CD8-positive, alpha-beta memory T cell (primary cell): Measurements from ENCODE around the gene TEAD3. TPM values are rescaled to one million over a fixed set of nuclear protein-coding genes. Genes with fewer than 3 reads are reported as not detected.
"Not testable (repeated sequence)": the region's sequence is repeated elsewhere in the genome, so short reads cannot be mapped to it uniquely, and the experiment has no call there.

Experiments
- CTCF ChIA-PET: fragments of 350-600 bp; sonication (Branson Sonifier 250); formaldehyde crosslinking; loops from one replicate; lab custom pipeline; 2021; ENCODE audit warnings: antibody characterized with exemption; lab: Charles Lee
- POLR2A ChIA-PET: fragments of 350-600 bp; sonication (Branson Sonifier 250); formaldehyde crosslinking; loops from one replicate; lab custom pipeline; 2021; ENCODE audit warnings: antibody characterized with exemption; lab: Charles Lee
- DNase-seq, 5 donors: peaks; one replicate each; pipeline versions ENCODE4 v3.0.0 to v3.0.0-alpha.2; 2020 to 2022; ENCODE audit warnings: mixed read lengths in 1 of 5
- H3K27ac ChIP-seq: one replicate; pipeline ENCODE4 v1.7.0; 2013; ENCODE audit warnings: low read depth, mild to moderate bottlenecking, low read length, moderate library complexity
- H3K27me3 ChIP-seq: 2 replicates; pipeline ENCODE4 v1.7.0; 2013; ENCODE audit warnings: low read length, mild to moderate bottlenecking; ENCODE audit not compliant: insufficient read depth, poor library complexity, severe bottlenecking
- H3K36me3 ChIP-seq: 2 replicates; pipeline ENCODE4 v1.7.0; 2013; ENCODE audit warnings: mild to moderate bottlenecking, low read length, moderate library complexity; ENCODE audit not compliant: insufficient read depth
- H3K4me1 ChIP-seq: 2 replicates; pipeline ENCODE4 v1.7.0; 2013; ENCODE audit warnings: mild to moderate bottlenecking, low read length, moderate library complexity; ENCODE audit not compliant: insufficient read depth
- H3K4me3 ChIP-seq: 2 replicates; pipeline ENCODE4 v1.7.0; 2013; ENCODE audit warnings: mild to moderate bottlenecking, low read length
- H3K9me3 ChIP-seq: 2 replicates; pipeline ENCODE4 v1.7.0; 2013; ENCODE audit warnings: mild to moderate bottlenecking, low read length
- H3K27ac Mint-ChIP-seq, 8 donors: one replicate each; pipeline ENCODE4 v1.8.0; 2020 to 2021; ENCODE audit warnings: mixed read lengths in 8 of 8, mild to moderate bottlenecking in 6 of 8, inconsistent platforms in 3 of 8, moderate library complexity in 3 of 8
- H3K27me3 Mint-ChIP-seq, 2 donors: one replicate each; pipeline ENCODE4 v1.8.0; 2020 to 2021; ENCODE audit warnings: mixed read lengths in 2 of 2, mild to moderate bottlenecking in 1 of 2, moderate library complexity in 1 of 2
- H3K36me3 Mint-ChIP-seq, 3 donors: one replicate each; pipeline ENCODE4 v1.8.0; 2020 to 2021; ENCODE audit warnings: mixed read lengths in 3 of 3, inconsistent platforms in 1 of 3, mild to moderate bottlenecking in 1 of 3
- H3K4me1 Mint-ChIP-seq, 3 donors: one replicate each; pipeline ENCODE4 v1.8.0; 2020 to 2021; ENCODE audit warnings: mixed read lengths in 3 of 3, inconsistent platforms in 1 of 3, mild to moderate bottlenecking in 1 of 3
- H3K4me3 Mint-ChIP-seq, 7 donors: one replicate each; pipeline ENCODE4 v1.8.0; 2020 to 2021; ENCODE audit warnings: mixed read lengths in 7 of 7, mild to moderate bottlenecking in 6 of 7, moderate library complexity in 4 of 7, inconsistent platforms in 2 of 7
- H3K9me3 Mint-ChIP-seq, 5 donors: one replicate each; pipeline ENCODE4 v1.8.0; 2020 to 2022; ENCODE audit warnings: mixed read lengths in 5 of 5, mild to moderate bottlenecking in 3 of 5, moderate library complexity in 2 of 5, inconsistent platforms in 1 of 5
- polyA plus RNA-seq: library from polyadenylated mRNA; unstranded; fragments of 300-500 nt; fragmentation: Illumina TruSeq; gene quantifications from one replicate; pipeline ENCODE4 v1.2.3, GENCODE V29; 2021
- total RNA-seq, 2 experiments: library from RNA; stranded (reverse); gene quantifications; one replicate each; pipeline ENCODE4 v1.2.3, GENCODE V29; 2021

TEAD3 gene
- total RNA-seq (under 1 TPM; 0.53 to 0.90 TPM), polyA plus RNA-seq (0.25 TPM)

- Mint-ChIP-seq H3K4me1 (peaks cover 18 to 43% (median 24%) of the 10 kb centered on the region in 3 donors), H3K27me3 (peaks cover 5 to 24% of the 10 kb centered on the region in 2 donors), H3K27ac (peak within 1 kb of the TSS in 4 of 8 donors; percentile 33 to 74 (median 62)), H3K9me3 (no peaks in the 10 kb centered on the region), H3K36me3 (peaks cover 0 to 1% (median 0%) of the 10 kb centered on the region in 3 donors), H3K4me3 (peak within 1 kb of the TSS; percentile 80 to 91 (median 83))
- DNase-seq = peak; percentile 32 to 59 (median 51)
- POLR2A ChIA-PET = interaction anchor here (0.6 to 1.1 kb wide), 4 partner anchors 148 to 960 kb away, joined by 3 read pairs; no protein-coding TSS in a partner anchor
- Histone ChIP-seq H3K27me3 (peaks cover 8% of the 10 kb centered on the region), H3K27ac (peak within 1 kb of the TSS; percentile 57), H3K36me3 (no peaks in the 10 kb centered on the region), H3K4me3 (peak within 1 kb of the TSS; percentile 50), H3K4me1 (peaks cover 10% of the 10 kb centered on the region), H3K9me3 (no peaks in the 10 kb centered on the region)
- CTCF ChIA-PET = interaction anchor here (1.6 to 2.9 kb wide), 3 partner anchors 26 to 196 kb away, joined by 3 to 12 read pairs (median 6); partner anchors contain the start of gene RPL10A
Observed at GRCh38 chr6:35496841-35497570, at the start of gene TEAD3. TEAD3 (minus strand) TSS chr6:35497079.

- no peaks in the 10 kb centered on the region for H3K4me1 ChIP-seq
- no peak for DNase-seq
- ChIA-PET POLR2A (no interaction called here), CTCF (interaction anchor here (2.1 kb wide), 1 partner anchor 8 kb away, joined by 10 read pairs; no protein-coding TSS in a partner anchor)
- no peak overlapping the region for H3K4me3 Mint-ChIP-seq
- H3K4me1 Mint-ChIP-seq = no peaks in the 10 kb centered on the region
- no peaks in the 10 kb centered on the region for H3K27me3 ChIP-seq
- peaks cover 7 to 10% of the 10 kb centered on the region in 2 donors for H3K27me3 Mint-ChIP-seq
- no peak overlapping the region for H3K27ac Mint-ChIP-seq
- H3K27ac ChIP-seq = no peak overlapping the region
- peaks cover 0 to 8% (median 3%) of the 10 kb centered on the region in 5 donors for H3K9me3 Mint-ChIP-seq
- H3K9me3 ChIP-seq = peaks cover 2% of the 10 kb centered on the region
- no peaks in the 10 kb centered on the region for H3K36me3 ChIP-seq
- peaks cover 0 to 3% (median 0%) of the 10 kb centered on the region in 3 donors for H3K36me3 Mint-ChIP-seq
- H3K4me3 ChIP-seq = no peak overlapping the region
Observed at GRCh38 chr6:35544769-35545361, 48.0 kb upstream of the TEAD3 start.

- Histone ChIP-seq H3K4me3 (no peak overlapping the region), H3K27ac (no peak overlapping the region), H3K4me1 (no peaks in the 10 kb centered on the region), H3K9me3 (no peaks in the 10 kb centered on the region), H3K27me3 (no peaks in the 10 kb centered on the region), H3K36me3 (no peaks in the 10 kb centered on the region)
- no peaks in the 10 kb centered on the region for H3K36me3 Mint-ChIP-seq
- H3K9me3 Mint-ChIP-seq = peaks cover 0 to 5% (median 0%) of the 10 kb centered on the region in 5 donors
- DNase-seq = no peak
- H3K27me3 Mint-ChIP-seq = peaks cover 6 to 8% of the 10 kb centered on the region in 2 donors
- ChIA-PET CTCF (interaction anchor here (1.0 to 2.1 kb wide), 2 partner anchors 9 to 21 kb away, joined by 5 to 10 read pairs; no protein-coding TSS in a partner anchor), POLR2A (interaction anchor here (0.7 kb wide), 1 partner anchor 76 kb away, joined by 5 read pairs; no protein-coding TSS in a partner anchor)
- H3K27ac Mint-ChIP-seq = no peak overlapping the region
- H3K4me1 Mint-ChIP-seq = no peaks in the 10 kb centered on the region
- H3K4me3 Mint-ChIP-seq = no peak overlapping the region
Observed at GRCh38 chr6:35543459-35544193, 46.7 kb upstream of the TEAD3 start.

GRCh38 chr6:35541836-35542235 lies 45.0 kb upstream of the TEAD3 start:
- Mint-ChIP-seq H3K27me3 (no peaks in the 10 kb centered on the region), H3K4me3 (no peak overlapping the region), H3K27ac (peak overlapping the region in 1 of 8 donors; percentile 70), H3K9me3 (peaks cover 0 to 5% (median 0%) of the 10 kb centered on the region in 5 donors), H3K4me1 (no peaks in the 10 kb centered on the region), H3K36me3 (no peaks in the 10 kb centered on the region)
- no peaks in the 10 kb centered on the region for H3K36me3 ChIP-seq
- ChIA-PET CTCF (interaction anchor here (1.4 kb wide), 1 partner anchor 10 kb away, joined by 5 read pairs; no protein-coding TSS in a partner anchor), POLR2A (no interaction called here)
- H3K27me3 ChIP-seq = no peaks in the 10 kb centered on the region
- H3K9me3 ChIP-seq = no peaks in the 10 kb centered on the region
- H3K4me1 ChIP-seq = no peaks in the 10 kb centered on the region
- DNase-seq = no peak
- H3K4me3 ChIP-seq = no peak overlapping the region
- no peak overlapping the region for H3K27ac ChIP-seq

GRCh38 chr6:35539223-35539622 lies 42.3 kb upstream of the TEAD3 start:
- Mint-ChIP-seq H3K4me3 (no peak overlapping the region), H3K9me3 (peaks cover 0 to 5% (median 0%) of the 10 kb centered on the region in 5 donors), H3K27ac (no peak overlapping the region), H3K4me1 (peaks cover 0 to 4% (median 3%) of the 10 kb centered on the region in 3 donors), H3K36me3 (no peaks in the 10 kb centered on the region), H3K27me3 (peaks cover 0 to 19% of the 10 kb centered on the region in 2 donors)
- H3K36me3 ChIP-seq = no peaks in the 10 kb centered on the region
- no peak overlapping the region for H3K27ac ChIP-seq
- ChIA-PET POLR2A (no interaction called here), CTCF (no interaction called here)
- no peak overlapping the region for H3K4me3 ChIP-seq
- H3K9me3 ChIP-seq = no peaks in the 10 kb centered on the region
- no peak for DNase-seq
- H3K4me1 ChIP-seq = no peaks in the 10 kb centered on the region
- H3K27me3 ChIP-seq = no peaks in the 10 kb centered on the region

- CTCF ChIA-PET = interaction anchor here (0.9 to 1.0 kb wide), 2 partner anchors 13 to 16 kb away, joined by 3 read pairs; no protein-coding TSS in a partner anchor
- H3K27me3 Mint-ChIP-seq = peaks cover 0 to 27% of the 10 kb centered on the region in 2 donors
- H3K27me3 ChIP-seq, H3K9me3 ChIP-seq, H3K4me1 Mint-ChIP-seq, H3K27ac Mint-ChIP-seq, POLR2A ChIA-PET, DNase-seq, H3K4me3 ChIP-seq, H3K27ac ChIP-seq, H3K36me3 ChIP-seq, H3K9me3 Mint-ChIP-seq, H3K4me3 Mint-ChIP-seq, H3K36me3 Mint-ChIP-seq, H3K4me1 ChIP-seq: not testable (repeated sequence)
Observed at GRCh38 chr6:35535847-35536246, 39.0 kb upstream of the TEAD3 start.

GRCh38 chr6:35534407-35535170 lies 37.7 kb upstream of the TEAD3 start:
- no peaks in the 10 kb centered on the region for H3K4me1 ChIP-seq
- CTCF ChIA-PET = no interaction called here
- no peak overlapping the region for H3K4me3 Mint-ChIP-seq

More at GRCh38 chr6:35534407-35535170, 37.7 kb upstream of the TEAD3 start:
- H3K27ac Mint-ChIP-seq = no peak overlapping the region
- no peaks in the 10 kb centered on the region for H3K36me3 Mint-ChIP-seq
- no peaks in the 10 kb centered on the region for H3K9me3 ChIP-seq
- peaks cover 0 to 5% (median 5%) of the 10 kb centered on the region in 3 donors for H3K4me1 Mint-ChIP-seq
- no peak for DNase-seq
- POLR2A ChIA-PET = no interaction called here
- H3K27me3 Mint-ChIP-seq = peaks cover 0 to 27% of the 10 kb centered on the region in 2 donors
- no peak overlapping the region for H3K27ac ChIP-seq
- no peaks in the 10 kb centered on the region for H3K9me3 Mint-ChIP-seq
- H3K27me3 ChIP-seq = no peaks in the 10 kb centered on the region
- H3K36me3 ChIP-seq = no peaks in the 10 kb centered on the region
- H3K4me3 ChIP-seq = no peak overlapping the region
